GM12878 (cell line): ENCODE data around the gene ADGRV1. TPM values are rescaled to one million over a fixed set of nuclear protein-coding genes. Genes with fewer than 3 reads are reported as not detected.

Experiments used
- ATAC-seq: fragments of 200-7000 bp; cut with Tn5 transposase; 3 replicates; pipeline ENCODE4 v1.9.1; 2020; ENCODE audit warnings: mild to moderate bottlenecking, moderate library complexity
- BruUV-seq: library from RNA; stranded (reverse); fragments of 400-500 nt; replicated peaks from 2 replicates; lab custom pipeline; 2021; lab: Mats Ljungman, UMichigan
- CTCF ChIA-PET: fragments of 300-600 bp; sonication (Branson Sonifier 250); formaldehyde crosslinking; extraction: SDS; loops from one replicate; lab custom pipeline; 2021; ENCODE audit warnings: inconsistent platforms; lab: Yijun Ruan, JAX
- POLR2A ChIA-PET: fragments of 350-600 bp; formaldehyde crosslinking; extraction: SDS; loops from one replicate; lab custom pipeline; 2021; ENCODE audit warnings: inconsistent platforms; lab: Charles Lee
- RAD21 ChIA-PET: fragments of 300-600 bp; sonication (Branson Sonifier 250); formaldehyde crosslinking; loops from one replicate; lab custom pipeline; 2023; ENCODE audit warnings: antibody characterized with exemption; ENCODE audit not compliant: unreplicated experiment; lab: Charles Lee
- SMC1A ChIA-PET: fragments of 300-600 bp; sonication (Branson Sonifier 250); formaldehyde crosslinking; loops from one replicate; lab custom pipeline; 2023; ENCODE audit not compliant: unreplicated experiment, uncharacterized antibody; lab: Charles Lee
- DNase-seq: peaks from one replicate; pipeline ENCODE4 v3.0.0-alpha.2; 2011; ENCODE audit warnings: low read depth, low spot score
- FAIRE-seq: peaks from 3 replicates; lab custom pipeline; 2011; peaks lifted over from hg19 to GRCh38; lab: Jason Lieb, UNC
- H2AFZ ChIP-seq: 2 replicates; pipeline ENCODE4 v1.6.0; 2011; ENCODE audit warnings: low read depth, low read length, control low read depth; ENCODE audit not compliant: control insufficient read depth
- H3K27ac ChIP-seq: 2 replicates; pipeline ENCODE4 v1.5.1; 2011; ENCODE audit warnings: control low read depth; ENCODE audit not compliant: control insufficient read depth, insufficient read depth
- H3K27me3 ChIP-seq, 2 experiments: replicated peaks in 1 of 2; 2 replicates each; pipeline versions ENCODE4 v1.6.0 to v1.6.1; 2011; ENCODE audit warnings: low read length in 1 of 2; ENCODE audit not compliant: control insufficient read depth in 2 of 2, insufficient read depth in 2 of 2
- H3K36me3 ChIP-seq, 2 experiments: 2 replicates each; pipeline ENCODE4 v1.5.1; 2011; ENCODE audit warnings: low read length in 1 of 2; ENCODE audit not compliant: control insufficient read depth in 2 of 2, insufficient read depth in 2 of 2
- H3K4me1 ChIP-seq: 2 replicates; pipeline ENCODE4 v1.6.1; 2011; ENCODE audit warnings: mild to moderate bottlenecking, low read length, moderate library complexity, mixed read lengths; ENCODE audit not compliant: control insufficient read depth, insufficient read depth
- H3K4me2 ChIP-seq: 2 replicates; pipeline ENCODE4 v1.6.0; 2011; ENCODE audit warnings: control low read depth; ENCODE audit not compliant: control insufficient read depth, insufficient read depth
- H3K4me3 ChIP-seq: fragments of 200-600 bp; sonication (generic); 2 replicates; pipeline ENCODE4 v1.5.1; 2016
- H3K79me2 ChIP-seq: 2 replicates; pipeline ENCODE4 v1.6.0; 2011; ENCODE audit warnings: low read length; ENCODE audit not compliant: control insufficient read depth, insufficient read depth
- H3K9ac ChIP-seq: 2 replicates; pipeline ENCODE4 v1.8.0; 2011; ENCODE audit warnings: low read length, control low read depth, mixed read lengths; ENCODE audit not compliant: control insufficient read depth, insufficient read depth
- H3K9me3 ChIP-seq: replicated peaks from 3 replicates; pipeline ENCODE4 v1.5.1; 2011; ENCODE audit warnings: mild to moderate bottlenecking, low read length; ENCODE audit not compliant: control insufficient read depth, insufficient read depth
- H4K20me1 ChIP-seq: 2 replicates; pipeline ENCODE4 v1.6.0; 2011; ENCODE audit not compliant: control insufficient read depth, insufficient read depth
- FOXK2 ChIP-seq: fragments of 450-650 bp; IDR thresholded peaks from 2 replicates; pipeline ENCODE4 v1.6.1; 2017; ENCODE audit warnings: mild to moderate bottlenecking, moderate library complexity
- GATAD2B ChIP-seq: fragments of 450-650 bp; conservative IDR thresholded peaks from 2 replicates; pipeline ENCODE4 v1.6.1; 2017; ENCODE audit warnings: low read depth, mild to moderate bottlenecking, moderate library complexity
- HCFC1 ChIP-seq: fragments of 150-350 bp; IDR thresholded peaks from 2 replicates; pipeline ENCODE4 v1.6.1; 2014; ENCODE audit warnings: low read length
- JUND ChIP-seq: IDR thresholded peaks from 2 replicates; pipeline ENCODE4 v1.6.1; 2012; ENCODE audit warnings: low read depth, mild to moderate bottlenecking, low read length, improper control_type of control experiment, moderate library complexity
- NRF1 ChIP-seq: conservative IDR thresholded peaks from 2 replicates; pipeline ENCODE4 v1.6.1; 2011; ENCODE audit warnings: mild to moderate bottlenecking, low read depth, low read length, improper control_type of control experiment
- SRF ChIP-seq, 2 experiments: IDR thresholded peaks; 2 replicates each; pipeline ENCODE4 v1.6.1; 2011; ENCODE audit warnings: low read depth in 2 of 2, low read length in 2 of 2, mild to moderate bottlenecking in 1 of 2, moderate library complexity in 1 of 2
- ZNF592 ChIP-seq: fragments of 450-650 bp; IDR thresholded peaks from 2 replicates; pipeline ENCODE4 v1.6.1; 2017; ENCODE audit warnings: mild to moderate bottlenecking, moderate library complexity
- WGBS: methylation state at CpG from one replicate; pipeline ENCODE4 v1.1.6; 2016; ENCODE audit warnings: low lambda C conversion rate; ENCODE audit not compliant: insufficient replicate concordance, insufficient coverage; ENCODE audit errors: missing lambda C conversion rate; 5-methylcytosine and 5-hydroxymethylcytosine counted together
- in situ Hi-C: fragments of 300-500 bp; cut with MboI; formaldehyde crosslinking; loops from 9 replicates; pipeline ENCODE4 v1.14.3; 2018; ENCODE audit warnings: mixed read lengths
- intact Hi-C: fragments of 100-400 bp; cut with micrococcal nuclease; formaldehyde crosslinking; loops from one replicate; pipeline ENCODE4 v1.14.2; 2022; ENCODE audit not compliant: unreplicated experiment
- polyA plus RNA-seq, 11 experiments: library from polyadenylated mRNA; depleted of rRNA in 4 of 11; unstranded in 6 of 11; stranded (reverse) in 5 of 11; fragments of >200 nt; fragmentation: Nextera tagmentation in 4 of 11; fragmentation: Illumina TruSeq in 1 of 11; extraction: Ambion mirVana in 4 of 11; extraction: Trizol in 1 of 11; gene quantifications; 1 replicate in 1 of 11; 2 replicates in 10 of 11; pipeline versions ENCODE4 v1.2.1 to v1.2.3, GENCODE V29; 2011 to 2016; ENCODE audit warnings: inconsistent platforms in 2 of 11, missing spikeins in 2 of 11, low read depth in 1 of 11
- total RNA-seq, 4 experiments: library from RNA; depleted of rRNA in 3 of 4; stranded (reverse); fragments of >200 nt in 3 of 4; fragmentation: Illumina TruSeq in 1 of 4; extraction: Trizol in 1 of 4; gene quantifications; 2 replicates each; pipeline versions ENCODE4 v1.2.1 to v1.2.3, GENCODE V29; 2013 to 2021
- TF ChIP-seq, protein P1 (sequence below): fragments of 450-650 bp; IDR thresholded peaks from 2 replicates; pipeline ENCODE4 v1.6.1; 2017; ENCODE audit warnings: mild to moderate bottlenecking, moderate library complexity
- TF ChIP-seq, protein P2 (sequence below): fragments of 450-650 bp; IDR thresholded peaks from 2 replicates; pipeline ENCODE4 v1.6.1; 2018; ENCODE audit warnings: mild to moderate bottlenecking, low read depth, moderate library complexity; ENCODE audit not compliant: partially characterized antibody

Gene ADGRV1
- total and polyA plus RNA-seq, 10 of the 15 experiments (the other 5 are each of a cell fraction or from before 2014, with no cell fraction given) = 0.04 to 8.1 (median 0.16) TPM; not detected in 1

- no peaks in the 10 kb centered on the region for H3K79me2 ChIP-seq
- BruUV-seq = no TSS peak
- 0% methylated on average over 4 of the region's 4 CpGs for WGBS
- in situ Hi-C loops = no loop called here
- no peak overlapping the region for H2AFZ ChIP-seq
- no peak overlapping the region for H3K4me3 ChIP-seq
- no peaks in the 10 kb centered on the region for H4K20me1 ChIP-seq
- ChIA-PET SMC1A (interaction anchor here (0.8 to 1.2 kb wide), 2 partner anchors 10 to 15 kb away, joined by 3 to 4 read pairs; no protein-coding TSS in a partner anchor), CTCF (no interaction called here), RAD21 (interaction anchor here (1.1 kb wide), 1 partner anchor 67 kb away, joined by 3 read pairs; no protein-coding TSS in a partner anchor), POLR2A (no interaction called here)
- no peak for DNase-seq
- no peak for FAIRE-seq
- TF ChIP-seq JUND (no peak), HCFC1 (no peak), NRF1 (no peak), ZNF592 (no peak), SRF (IDR thresholded peaks at IDR 0.05; ENCODE audit: low read depth in 2 of 2, low read length in 2 of 2) (no peak), GATAD2B (no peak), FOXK2 (no peak)
- TF ChIP-seq, protein P1, sequence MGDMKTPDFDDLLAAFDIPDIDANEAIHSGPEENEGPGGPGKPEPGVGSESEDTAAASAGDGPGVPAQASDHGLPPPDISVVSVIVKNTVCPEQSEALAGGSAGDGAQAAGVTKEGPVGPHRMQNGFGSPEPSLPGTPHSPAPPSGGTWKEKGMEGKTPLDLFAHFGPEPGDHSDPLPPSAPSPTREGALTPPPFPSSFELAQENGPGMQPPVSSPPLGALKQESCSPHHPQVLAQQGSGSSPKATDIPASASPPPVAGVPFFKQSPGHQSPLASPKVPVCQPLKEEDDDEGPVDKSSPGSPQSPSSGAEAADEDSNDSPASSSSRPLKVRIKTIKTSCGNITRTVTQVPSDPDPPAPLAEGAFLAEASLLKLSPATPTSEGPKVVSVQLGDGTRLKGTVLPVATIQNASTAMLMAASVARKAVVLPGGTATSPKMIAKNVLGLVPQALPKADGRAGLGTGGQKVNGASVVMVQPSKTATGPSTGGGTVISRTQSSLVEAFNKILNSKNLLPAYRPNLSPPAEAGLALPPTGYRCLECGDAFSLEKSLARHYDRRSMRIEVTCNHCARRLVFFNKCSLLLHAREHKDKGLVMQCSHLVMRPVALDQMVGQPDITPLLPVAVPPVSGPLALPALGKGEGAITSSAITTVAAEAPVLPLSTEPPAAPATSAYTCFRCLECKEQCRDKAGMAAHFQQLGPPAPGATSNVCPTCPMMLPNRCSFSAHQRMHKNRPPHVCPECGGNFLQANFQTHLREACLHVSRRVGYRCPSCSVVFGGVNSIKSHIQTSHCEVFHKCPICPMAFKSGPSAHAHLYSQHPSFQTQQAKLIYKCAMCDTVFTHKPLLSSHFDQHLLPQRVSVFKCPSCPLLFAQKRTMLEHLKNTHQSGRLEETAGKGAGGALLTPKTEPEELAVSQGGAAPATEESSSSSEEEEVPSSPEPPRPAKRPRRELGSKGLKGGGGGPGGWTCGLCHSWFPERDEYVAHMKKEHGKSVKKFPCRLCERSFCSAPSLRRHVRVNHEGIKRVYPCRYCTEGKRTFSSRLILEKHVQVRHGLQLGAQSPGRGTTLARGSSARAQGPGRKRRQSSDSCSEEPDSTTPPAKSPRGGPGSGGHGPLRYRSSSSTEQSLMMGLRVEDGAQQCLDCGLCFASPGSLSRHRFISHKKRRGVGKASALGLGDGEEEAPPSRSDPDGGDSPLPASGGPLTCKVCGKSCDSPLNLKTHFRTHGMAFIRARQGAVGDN = no peak
- TF ChIP-seq, protein P2, sequence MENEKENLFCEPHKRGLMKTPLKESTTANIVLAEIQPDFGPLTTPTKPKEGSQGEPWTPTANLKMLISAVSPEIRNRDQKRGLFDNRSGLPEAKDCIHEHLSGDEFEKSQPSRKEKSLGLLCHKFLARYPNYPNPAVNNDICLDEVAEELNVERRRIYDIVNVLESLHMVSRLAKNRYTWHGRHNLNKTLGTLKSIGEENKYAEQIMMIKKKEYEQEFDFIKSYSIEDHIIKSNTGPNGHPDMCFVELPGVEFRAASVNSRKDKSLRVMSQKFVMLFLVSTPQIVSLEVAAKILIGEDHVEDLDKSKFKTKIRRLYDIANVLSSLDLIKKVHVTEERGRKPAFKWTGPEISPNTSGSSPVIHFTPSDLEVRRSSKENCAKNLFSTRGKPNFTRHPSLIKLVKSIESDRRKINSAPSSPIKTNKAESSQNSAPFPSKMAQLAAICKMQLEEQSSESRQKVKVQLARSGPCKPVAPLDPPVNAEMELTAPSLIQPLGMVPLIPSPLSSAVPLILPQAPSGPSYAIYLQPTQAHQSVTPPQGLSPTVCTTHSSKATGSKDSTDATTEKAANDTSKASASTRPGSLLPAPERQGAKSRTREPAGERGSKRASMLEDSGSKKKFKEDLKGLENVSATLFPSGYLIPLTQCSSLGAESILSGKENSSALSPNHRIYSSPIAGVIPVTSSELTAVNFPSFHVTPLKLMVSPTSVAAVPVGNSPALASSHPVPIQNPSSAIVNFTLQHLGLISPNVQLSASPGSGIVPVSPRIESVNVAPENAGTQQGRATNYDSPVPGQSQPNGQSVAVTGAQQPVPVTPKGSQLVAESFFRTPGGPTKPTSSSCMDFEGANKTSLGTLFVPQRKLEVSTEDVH = no peak
- H3K27me3 ChIP-seq = no peaks in the 10 kb centered on the region
- no peak overlapping the region for H3K4me2 ChIP-seq
- intact Hi-C loops = no loop called here
- no peaks in the 10 kb centered on the region for H3K36me3 ChIP-seq
- no peaks in the 10 kb centered on the region for H3K4me1 ChIP-seq
- no peaks in the 10 kb centered on the region for H3K9me3 ChIP-seq
- H3K9ac ChIP-seq = no peak overlapping the region
- H3K27ac ChIP-seq = no peak overlapping the region
- ATAC-seq = no peak
These were observed 424.0 kb downstream of the ADGRV1 start for GRCh38 chr5:90982576-90982975.
